ENCODE results near the gene RRAS2. TPM values are rescaled to one million over a fixed set of nuclear protein-coding genes. Genes with fewer than 3 reads are reported as not detected.

The RRAS2 gene
- polyA plus RNA-seq, 1 of the 3 experiments (the other 2 are of a cell fraction): 53.3 TPM

- Histone ChIP-seq H3K27ac (ENCODE audit: low read depth in 2 of 2, low read length in 1 of 2) (no peak overlapping the region), H4K20me1 (ENCODE audit: insufficient read depth) (peaks cover 53% of the 10 kb centered on the region), H2AFZ (ENCODE audit: low read depth) (no peak overlapping the region), H3K4me3 (ENCODE audit: low read depth in 2 of 2, low read length in 1 of 2) (no peak overlapping the region), H3K4me1 (ENCODE audit: control insufficient read depth in 1 of 2, insufficient read depth in 2 of 2, low read depth in 1 of 2, low read length in 1 of 2) (no peaks in the 10 kb centered on the region), H3F3A (replicated peaks; ENCODE audit: insufficient read depth) (peaks cover 31% of the 10 kb centered on the region), H3K9me2 (no peaks in the 10 kb centered on the region), H3K36me3 (replicated peaks in 1 of 2; ENCODE audit: control insufficient read depth in 1 of 2, insufficient read depth in 2 of 2, low read length in 1 of 2) (peaks cover 0 to 18% of the 10 kb centered on the region in 2 experiments), H3K9ac (no peak overlapping the region), H3K9me3 (no peaks in the 10 kb centered on the region), H3K79me2 (ENCODE audit: insufficient read depth) (peaks cover 98% of the 10 kb centered on the region), H3K27me3 (ENCODE audit: insufficient read depth) (no peaks in the 10 kb centered on the region), H3K4me2 (no peak overlapping the region)
- 32% methylated on average over 1 of the region's 1 CpG for WGBS (ENCODE audit: low lambda C conversion rate)
- CTCF ChIA-PET: no interaction called here
- no peak for DNase-seq
- TF ChIP-seq FOSL2 (IDR thresholded peaks at IDR 0.05; ENCODE audit: borderline replicate concordance, low read depth) (no peak), MAX (IDR thresholded peaks at IDR 0.05; ENCODE audit: low read depth) (no peak), TCF12 (IDR thresholded peaks at IDR 0.05) (no peak), JUND (IDR thresholded peaks at IDR 0.05) (no peak), SMC3 (IDR thresholded peaks at IDR 0.05; ENCODE audit: low read depth, low read length) (no peak), RXRA (IDR thresholded peaks at IDR 0.05; ENCODE audit: borderline replicate concordance, low read depth) (no peak), GATA2 (CRISPR knock-in tag; IDR thresholded peaks at IDR 0.05) (no peak), MEF2A (IDR thresholded peaks at IDR 0.05; ENCODE audit: borderline replicate concordance, low read depth) (no peak), REST (IDR thresholded peaks at IDR 0.05; ENCODE audit: low read depth, low read length) (no peak), RAD21 (IDR thresholded peaks at IDR 0.05; ENCODE audit: low read length) (no peak), YY1 (IDR thresholded peaks at IDR 0.05; ENCODE audit: low read depth) (no peak), CTCF (IDR thresholded peaks at IDR 0.05) (no peak), FOXM1 (IDR thresholded peaks at IDR 0.05; ENCODE audit: low read depth) (no peak), FOXJ3 (CRISPR knock-in tag; IDR thresholded peaks at IDR 0.05) (no peak), POLR2AphosphoS5 (IDR thresholded peaks at IDR 0.05; ENCODE audit: low read depth, low read length) (no peak)
- POLR2A ChIA-PET: no interaction called here
Observed at GRCh38 chr11:14334192-14334591, 24.8 kb downstream of the RRAS2 start.

Data from SK-N-SH (cell line).